ENCODE data around the gene PRKAR1B.

PRKAR1B gene

GRCh38 chr7:528451-528850, 198.6 kb downstream of the PRKAR1B start:
- Histone ChIP-seq H3K36me3 (ENCODE audit: insufficient read depth, low read length) (no peaks in the 10 kb centered on the region; the same call in 1 of the 2 replicates), H3K9me2 (ENCODE audit: low read depth, low read length) (no peaks in the 10 kb centered on the region), H3K9me3 (ENCODE audit: low read length) (no peaks in the 10 kb centered on the region), H4K20me1 (ENCODE audit: insufficient read depth, low read length) (no peaks in the 10 kb centered on the region), H3K27ac (ENCODE audit: low read depth, low read length, poor library complexity, severe bottlenecking) (no peak overlapping the region), H3F3A (ENCODE audit: insufficient read depth, low read length) (no peaks in the 10 kb centered on the region), H2AFZ (ENCODE audit: low read length) (no peak overlapping the region), H3K4me2 (ENCODE audit: low read length) (no peak overlapping the region), H3K27me3 (ENCODE audit: insufficient read depth, low read length) (peaks cover 10% of the 10 kb centered on the region; the same call in 1 of the 2 replicates), H3K4me1 (ENCODE audit: insufficient read depth, low read length, severe bottlenecking) (no peaks in the 10 kb centered on the region), H3K9ac (ENCODE audit: low read length) (no peak overlapping the region), H3K79me2 (ENCODE audit: insufficient read depth, low read length) (no peaks in the 10 kb centered on the region), H3K4me3 (ENCODE audit: low read depth, low read length, poor library complexity, severe bottlenecking) (no peak overlapping the region)
- TF ChIP-seq CTCF (IDR thresholded peaks at IDR 0.05; ENCODE audit: low read length) (no peak), EZH2 (IDR thresholded peaks at IDR 0.05; ENCODE audit: borderline replicate concordance, low read length) (no peak)

GRCh38 chr7:527723-528122, 199.4 kb downstream of the PRKAR1B start:
- H3K27ac ChIP-seq (ENCODE audit: low read depth, low read length, poor library complexity, severe bottlenecking) = no peak overlapping the region
- no peaks in the 10 kb centered on the region for H3K4me1 ChIP-seq (ENCODE audit: insufficient read depth, low read length, severe bottlenecking)
- TF ChIP-seq CTCF (IDR thresholded peaks at IDR 0.05; ENCODE audit: low read length) (no peak), EZH2 (IDR thresholded peaks at IDR 0.05; ENCODE audit: borderline replicate concordance, low read length) (no peak)

GRCh38 chr7:526460-527034, 200.5 kb downstream of the PRKAR1B start:
- H3K9me3 ChIP-seq (ENCODE audit: low read length) = no peaks in the 10 kb centered on the region
- no peaks in the 10 kb centered on the region for H3F3A ChIP-seq (ENCODE audit: insufficient read depth, low read length)
- H3K79me2 ChIP-seq (ENCODE audit: insufficient read depth, low read length) = no peaks in the 10 kb centered on the region
- no peak overlapping the region for H3K4me3 ChIP-seq (ENCODE audit: low read depth, low read length, poor library complexity, severe bottlenecking)
- no peak overlapping the region for H3K4me2 ChIP-seq (ENCODE audit: low read length)
- H3K9ac ChIP-seq (ENCODE audit: low read length) = no peak overlapping the region
- no peaks in the 10 kb centered on the region for H3K4me1 ChIP-seq (ENCODE audit: insufficient read depth, low read length, severe bottlenecking)
- H3K27me3 ChIP-seq (ENCODE audit: insufficient read depth, low read length) = 0 out of 2 replicates have a peak, but pooled peaks cover 4% of the 10 kb centered on the region
- no peak overlapping the region for H3K27ac ChIP-seq (ENCODE audit: low read depth, low read length, poor library complexity, severe bottlenecking)
- H3K9me2 ChIP-seq (ENCODE audit: low read depth, low read length) = no peaks in the 10 kb centered on the region
- TF ChIP-seq EZH2 (IDR thresholded peaks at IDR 0.05; ENCODE audit: borderline replicate concordance, low read length) = no peak
- TF ChIP-seq CTCF (IDR thresholded peaks at IDR 0.05; ENCODE audit: low read length) = no peak
- H4K20me1 ChIP-seq (ENCODE audit: insufficient read depth, low read length) = no peaks in the 10 kb centered on the region
- no peak overlapping the region for H2AFZ ChIP-seq (ENCODE audit: low read length)
- H3K36me3 ChIP-seq (ENCODE audit: insufficient read depth, low read length) = no peaks in the 10 kb centered on the region; the same call in 1 of the 2 replicates

More at GRCh38 chr7:527723-528122, 199.4 kb downstream of the PRKAR1B start:
- Histone ChIP-seq H4K20me1 (ENCODE audit: insufficient read depth, low read length) (no peaks in the 10 kb centered on the region), H3K27me3 (ENCODE audit: insufficient read depth, low read length) (peaks cover 5% of the 10 kb centered on the region; the same call in 1 of the 2 replicates), H3K9me2 (ENCODE audit: low read depth, low read length) (no peaks in the 10 kb centered on the region), H3K9me3 (ENCODE audit: low read length) (no peaks in the 10 kb centered on the region), H3K4me2 (ENCODE audit: low read length) (no peak overlapping the region), H3K4me3 (ENCODE audit: low read depth, low read length, poor library complexity, severe bottlenecking) (no peak overlapping the region), H3K9ac (ENCODE audit: low read length) (no peak overlapping the region), H3K36me3 (ENCODE audit: insufficient read depth, low read length) (no peaks in the 10 kb centered on the region; the same call in 1 of the 2 replicates), H3F3A (ENCODE audit: insufficient read depth, low read length) (no peaks in the 10 kb centered on the region), H3K79me2 (ENCODE audit: insufficient read depth, low read length) (no peaks in the 10 kb centered on the region), H2AFZ (ENCODE audit: low read length) (no peak overlapping the region)

All from OCI-LY1 (cell line).